ENCODE results near the gene SLC12A3. TPM values are rescaled to one million over a fixed set of nuclear protein-coding genes. Genes with fewer than 3 reads are reported as not detected.

The SLC12A3 gene
- total RNA-seq, 1 donor from 2014 or later: not detected

- TF ChIP-seq CTCF (conservative IDR thresholded peaks at IDR 0.05; ENCODE audit: low read depth, low read length): no peak
- no peak overlapping the region for H3K4me3 ChIP-seq (ENCODE audit: low read depth, low read length)
- DNase-seq (ENCODE audit: low read depth): no peak
Observed at GRCh38 chr16:56836410-56837230, 28.4 kb upstream of the SLC12A3 start.

- no peak for TF ChIP-seq CTCF (conservative IDR thresholded peaks at IDR 0.05; ENCODE audit: low read depth, low read length)
- H3K4me3 ChIP-seq (ENCODE audit: low read depth, low read length): no peak overlapping the region
- DNase-seq (ENCODE audit: low read depth): no peak
Observed at GRCh38 chr16:56838622-56839337, 26.2 kb upstream of the SLC12A3 start.

GRCh38 chr16:56841233-56841632 lies 23.8 kb upstream of the SLC12A3 start:
- no peak overlapping the region for H3K4me3 ChIP-seq (ENCODE audit: low read depth, low read length)
- no peak for DNase-seq (ENCODE audit: low read depth)
- no peak for TF ChIP-seq CTCF (conservative IDR thresholded peaks at IDR 0.05; ENCODE audit: low read depth, low read length)

GRCh38 chr16:56841659-56842058 lies 23.3 kb upstream of the SLC12A3 start:
- no peak overlapping the region for H3K4me3 ChIP-seq (ENCODE audit: low read depth, low read length)
- TF ChIP-seq CTCF (conservative IDR thresholded peaks at IDR 0.05; ENCODE audit: low read depth, low read length): no peak
- DNase-seq (ENCODE audit: low read depth): no peak

GRCh38 chr16:56842133-56842532 lies 22.9 kb upstream of the SLC12A3 start:
- no peak for TF ChIP-seq CTCF (conservative IDR thresholded peaks at IDR 0.05; ENCODE audit: low read depth, low read length)
- no peak for DNase-seq (ENCODE audit: low read depth)

GRCh38 chr16:56844056-56844455 lies 21.0 kb upstream of the SLC12A3 start:
- no peak for TF ChIP-seq CTCF (conservative IDR thresholded peaks at IDR 0.05; ENCODE audit: low read depth, low read length)
- no peak overlapping the region for H3K4me3 ChIP-seq (ENCODE audit: low read depth, low read length)
- no peak for DNase-seq (ENCODE audit: low read depth)

More at GRCh38 chr16:56842133-56842532, 22.9 kb upstream of the SLC12A3 start:
- H3K4me3 ChIP-seq (ENCODE audit: low read depth, low read length): no peak overlapping the region

Data from epithelial cell of proximal tubule (primary cell).